DMS 273 (cell line): ENCODE measurements around the gene PSRC1.

Source experiments
- DNase-seq: peaks from one replicate; lab custom pipeline; 2025; ENCODE audit not compliant: unreplicated experiment; lab: John Stamatoyannopoulos, UW

Gene PSRC1

DNA sequence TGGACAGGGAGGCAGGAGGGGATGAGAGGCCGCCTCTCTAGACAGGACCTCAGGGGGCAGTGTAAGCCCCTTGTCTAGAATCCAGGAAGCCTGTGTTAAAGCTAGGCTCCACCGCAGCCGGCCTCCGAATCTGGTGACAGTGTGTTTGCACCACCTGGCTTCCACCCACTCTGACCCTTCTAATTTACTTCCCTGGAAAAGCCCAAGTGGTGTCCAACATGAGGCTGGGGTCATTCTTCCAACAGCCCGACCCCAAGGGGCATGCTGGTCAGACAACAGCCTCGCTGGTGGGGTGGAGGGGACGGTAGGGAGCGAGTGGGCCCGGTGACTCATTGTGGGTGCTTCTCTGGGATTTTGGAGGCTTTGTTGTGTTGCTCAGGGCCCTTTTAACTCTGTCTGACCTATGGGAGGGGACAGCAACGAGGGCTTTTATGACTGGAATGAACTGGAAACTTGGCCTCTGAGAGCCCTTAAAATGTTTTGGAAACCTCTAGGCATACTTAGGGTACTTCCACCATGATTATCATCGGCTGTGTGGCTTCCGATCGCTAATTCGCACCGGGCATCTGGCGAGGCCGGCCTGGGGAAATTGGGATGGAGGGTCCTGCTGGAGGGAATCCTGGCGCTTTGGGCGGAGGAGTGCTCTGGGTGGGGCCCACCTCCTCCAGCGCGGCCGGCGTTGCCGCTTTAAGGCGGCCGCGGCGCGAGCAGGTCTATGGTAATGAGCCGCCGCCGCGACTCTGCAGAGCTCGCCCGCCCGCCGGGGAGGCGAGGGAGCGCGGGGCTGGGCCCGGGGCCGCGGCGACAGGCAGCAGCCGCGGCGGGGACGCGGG, 33.9 kb downstream of the PSRC1 start, which contains the start of gene CELSR2:
CELSR2 (plus strand) TSS at position 743 of the 833 bp plus-strand sequence. CDS start 541 bp downstream, outside the sequence.
- peak; percentile 94 for DNase-seq

DNA sequence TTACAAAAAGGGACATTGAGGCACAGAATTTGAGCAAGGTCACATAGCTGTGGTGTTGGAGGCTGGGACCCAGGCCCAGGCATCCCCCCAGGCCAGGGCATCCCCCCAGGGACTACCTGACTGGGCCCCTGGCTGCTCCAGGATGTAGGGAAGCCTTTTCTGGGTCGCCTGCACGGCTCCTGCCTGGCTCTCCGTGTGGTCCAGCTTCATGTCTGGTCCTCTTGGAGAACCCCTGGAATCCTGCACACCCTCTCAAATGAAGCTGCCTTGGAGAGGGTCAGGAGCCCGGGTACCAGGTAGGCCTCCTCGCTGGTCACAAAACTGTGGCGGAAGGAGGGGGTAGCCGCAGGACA, 34.5 kb downstream of the PSRC1 start:
- no peak for DNase-seq

DNA sequence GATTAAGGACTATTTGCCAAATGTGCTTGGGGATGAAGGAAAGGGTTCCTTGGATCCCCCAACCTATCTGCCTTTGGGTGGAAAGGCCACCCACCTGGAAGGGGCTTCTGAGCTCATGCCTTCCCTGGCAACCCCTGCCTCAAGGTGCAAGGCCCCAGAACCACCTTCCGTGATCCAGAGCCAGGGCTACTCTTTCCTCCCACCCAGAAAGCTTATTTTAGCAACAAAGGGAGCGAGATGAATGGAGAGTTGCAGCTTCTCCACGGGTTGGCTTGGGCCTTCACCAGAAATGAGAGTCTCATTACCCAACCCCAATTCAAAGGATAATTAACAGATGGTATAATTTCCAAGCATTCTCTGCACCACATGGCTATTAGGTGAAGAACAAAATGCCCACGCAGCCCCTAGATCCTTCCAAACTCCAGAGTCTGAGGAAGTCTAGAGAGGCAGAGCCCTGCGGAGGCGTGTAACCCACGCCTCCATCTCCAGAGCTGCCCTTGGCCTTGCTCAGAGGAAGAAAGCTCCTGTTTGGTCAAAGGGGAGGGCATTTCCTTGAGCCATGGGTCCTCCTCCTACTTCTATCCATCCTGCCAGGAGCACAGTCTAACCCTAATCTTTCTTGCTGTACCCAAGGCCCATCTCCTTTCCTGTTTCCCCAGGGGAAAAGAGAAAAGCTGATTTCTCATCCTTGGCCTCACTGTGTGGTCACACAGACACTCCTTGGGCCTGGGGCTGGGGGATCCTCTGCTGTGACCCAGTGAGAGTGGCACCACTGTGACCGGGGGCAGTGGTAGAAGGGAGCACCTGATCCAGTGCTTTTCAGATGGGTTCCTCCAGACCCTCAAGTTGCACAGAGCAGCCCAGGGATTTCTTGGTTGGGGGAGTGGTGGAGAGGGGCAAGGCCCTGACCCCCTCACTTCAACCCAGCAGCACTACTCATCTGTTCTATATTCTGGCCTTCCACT, 35.3 kb downstream of the PSRC1 start:
- peak; percentile 37 for DNase-seq

DNA sequence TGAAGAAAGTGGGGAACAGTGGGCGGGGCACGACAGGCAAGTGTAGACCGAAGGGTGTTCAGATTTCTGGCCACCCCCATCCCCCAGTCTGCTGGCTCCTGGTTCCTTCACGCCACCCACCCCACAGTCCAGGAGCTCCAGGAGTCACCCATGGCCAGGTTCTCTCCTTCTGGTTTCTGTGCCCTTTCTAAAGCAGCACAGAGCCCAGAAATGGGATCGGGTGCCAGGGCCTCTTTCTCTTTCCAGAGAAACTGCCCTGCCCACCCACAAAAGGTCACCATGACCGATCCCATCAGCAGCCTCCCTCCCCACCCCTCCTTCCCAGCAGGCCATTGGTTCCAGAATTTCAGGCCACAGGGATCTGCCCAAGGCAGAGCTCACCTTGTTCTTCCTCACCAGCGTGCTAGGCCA, 36.8 kb downstream of the PSRC1 start:
- DNase-seq: no peak

DNA sequence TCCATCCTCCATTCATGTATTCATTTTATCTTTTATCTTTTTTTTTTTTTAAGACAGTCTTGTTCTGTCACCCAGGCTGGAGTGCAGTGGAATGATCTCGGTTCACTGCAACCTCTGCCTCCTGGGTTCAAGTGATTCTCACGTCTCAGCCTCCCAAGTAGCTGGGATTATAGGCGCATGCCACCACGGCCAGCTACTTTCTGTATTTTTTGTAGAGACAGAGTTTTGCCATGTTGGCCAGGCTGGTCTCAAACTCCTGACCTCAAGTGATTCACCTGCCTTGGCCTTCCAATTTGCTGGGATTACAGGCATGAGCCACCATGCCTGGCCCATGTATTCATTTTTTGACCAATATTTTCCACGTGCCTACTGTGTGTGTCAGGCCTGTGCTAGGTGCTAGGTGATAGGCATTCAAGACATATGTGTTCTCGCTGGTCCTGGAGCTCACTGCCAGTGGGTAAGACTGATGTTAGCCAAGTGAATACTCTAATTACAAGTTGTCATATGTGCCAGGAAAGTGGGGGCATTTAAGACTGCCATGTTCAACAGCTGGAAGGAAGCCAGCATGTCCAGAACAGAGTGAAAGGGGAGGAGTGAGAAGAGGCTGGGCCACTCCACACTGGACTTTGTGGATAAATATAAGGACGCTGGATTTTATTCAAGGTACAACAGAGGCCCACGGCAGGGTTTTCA, 38.9 kb downstream of the PSRC1 start:
- DNase-seq: peak; percentile 76

DNA sequence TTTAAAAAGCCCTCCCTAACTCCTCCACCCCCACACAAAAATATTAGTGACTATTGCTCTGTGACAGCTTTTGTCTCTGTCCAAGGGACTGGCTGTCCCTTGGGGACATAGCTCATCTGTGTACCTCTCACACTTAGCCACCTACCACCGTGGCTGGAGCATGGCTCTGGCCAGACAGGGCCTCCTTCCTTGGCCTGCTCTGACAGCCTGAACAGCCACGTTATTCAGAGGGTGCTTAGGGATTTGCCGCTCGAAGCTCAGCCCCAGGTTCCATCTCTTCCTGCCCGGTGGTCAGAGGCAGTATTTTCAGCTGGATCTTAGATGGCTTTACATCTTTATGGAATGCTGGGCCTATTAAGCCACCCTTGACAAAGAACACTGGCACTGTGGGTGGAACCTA, 39.7 kb downstream of the PSRC1 start:
- DNase-seq: no peak

DNA sequence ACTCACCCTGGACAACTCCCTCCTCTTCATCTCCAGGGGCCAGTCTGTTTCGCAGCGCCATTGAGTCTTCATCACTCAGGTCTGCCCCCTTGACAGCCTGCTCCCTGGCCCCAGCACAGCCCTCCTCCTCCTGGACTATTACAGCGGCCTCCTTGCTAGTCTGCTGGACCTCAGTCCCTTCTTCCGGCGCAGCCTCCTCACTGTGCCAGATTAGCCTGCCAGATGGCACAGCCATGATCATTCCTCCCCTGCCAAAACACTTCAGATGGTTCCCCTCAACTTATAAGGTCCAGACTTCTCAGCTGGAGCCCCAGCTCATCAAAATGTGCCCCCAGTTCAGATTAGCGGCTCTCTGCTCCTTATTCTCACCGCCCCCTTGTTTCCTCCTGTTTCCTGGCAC, 40.6 kb downstream of the PSRC1 start:
- peak; percentile 89 for DNase-seq

DNA sequence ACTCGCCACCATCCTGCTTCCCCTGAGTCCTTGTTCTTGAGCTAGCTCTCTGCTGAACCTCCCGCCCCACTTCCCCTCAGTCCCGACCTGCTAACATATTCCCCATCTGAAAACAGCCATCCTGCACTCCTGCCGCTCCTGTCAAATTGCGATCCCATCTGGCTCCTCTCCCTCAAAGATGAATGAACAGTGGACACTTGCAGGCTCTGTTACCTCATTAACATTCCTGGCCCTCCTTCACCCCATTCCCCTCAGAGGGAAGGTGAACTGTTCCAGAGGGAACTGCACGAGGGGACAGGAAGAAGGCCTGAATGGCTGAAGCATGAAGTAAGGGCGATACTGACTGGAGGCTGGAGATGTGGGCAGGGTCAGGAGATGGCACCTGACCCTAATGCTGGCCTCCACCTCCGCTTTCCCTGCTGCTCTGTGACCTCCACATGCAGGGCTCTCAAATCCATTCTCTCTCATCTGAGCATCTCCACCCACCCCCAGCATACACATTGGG, 41.1 kb downstream of the PSRC1 start:
- DNase-seq: peak; percentile 90

DNA sequence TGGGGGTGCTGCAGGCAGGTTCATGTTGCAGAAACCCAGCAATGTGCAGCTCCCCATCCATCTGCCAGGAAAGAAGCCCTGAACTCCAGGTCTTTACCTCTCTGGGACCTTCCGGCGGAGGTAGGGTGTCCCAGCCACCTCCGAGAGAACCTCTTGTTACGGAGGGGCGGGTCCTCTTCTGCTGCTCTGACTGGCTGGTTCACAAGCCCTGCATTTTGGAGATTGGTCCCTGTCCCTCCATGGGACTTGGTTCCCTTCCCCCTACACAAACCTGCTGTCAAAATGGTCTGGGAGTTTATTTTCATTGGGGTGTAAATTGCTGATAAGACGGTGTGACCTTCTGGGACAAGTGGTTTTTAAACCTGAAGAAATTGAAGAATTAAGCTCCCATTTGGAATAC, 41.6 kb downstream of the PSRC1 start:
- peak; percentile 78 for DNase-seq

DNA sequence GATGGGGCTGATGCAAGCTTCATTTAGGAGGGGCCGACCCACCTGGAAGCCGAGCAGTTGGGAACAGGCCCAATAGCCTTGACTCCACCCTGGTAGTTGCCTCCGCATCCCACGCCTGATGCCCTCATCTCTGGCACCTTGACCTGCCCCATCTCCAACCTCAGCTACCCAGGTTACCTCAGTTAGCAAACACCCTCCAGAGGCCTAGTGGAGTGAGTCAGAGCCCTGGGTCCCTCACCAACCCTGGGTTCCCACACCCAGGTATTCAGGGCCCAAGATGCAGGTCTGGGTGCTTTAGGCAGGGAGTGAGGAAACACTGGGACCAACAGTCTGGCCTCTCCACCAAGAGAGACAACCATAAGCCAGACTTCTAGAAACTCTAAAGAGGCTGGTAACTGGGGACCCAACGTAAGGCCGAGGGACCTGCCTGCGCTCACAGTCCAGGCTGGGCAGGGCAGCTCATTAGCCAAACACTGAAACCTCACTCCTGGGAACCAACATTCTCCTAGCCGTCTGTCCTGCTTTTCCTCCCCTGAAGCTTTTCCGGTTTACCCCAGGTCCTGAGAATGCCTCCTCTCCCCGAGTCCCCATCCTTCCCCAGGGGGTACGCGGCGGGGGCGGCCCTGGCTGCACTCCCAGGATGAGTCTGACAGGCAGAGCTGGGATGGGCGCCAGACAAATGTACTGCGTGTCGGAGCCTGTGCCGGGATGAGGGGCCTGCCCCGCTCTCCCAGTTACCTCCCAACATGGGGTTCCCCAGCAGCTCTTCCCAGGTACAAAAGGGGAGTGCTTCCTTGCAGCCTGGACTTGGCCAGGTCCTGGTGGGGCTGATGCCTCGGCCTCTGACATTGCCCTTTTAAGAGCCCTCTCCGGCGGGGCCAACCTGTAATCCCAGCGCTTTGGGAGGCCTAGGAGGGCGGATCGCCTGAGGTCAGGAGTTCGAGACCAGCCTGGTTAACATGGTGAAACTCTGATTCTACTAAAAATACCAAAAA, 42.5 kb downstream of the PSRC1 start:
- DNase-seq: peak; percentile 88

DNA sequence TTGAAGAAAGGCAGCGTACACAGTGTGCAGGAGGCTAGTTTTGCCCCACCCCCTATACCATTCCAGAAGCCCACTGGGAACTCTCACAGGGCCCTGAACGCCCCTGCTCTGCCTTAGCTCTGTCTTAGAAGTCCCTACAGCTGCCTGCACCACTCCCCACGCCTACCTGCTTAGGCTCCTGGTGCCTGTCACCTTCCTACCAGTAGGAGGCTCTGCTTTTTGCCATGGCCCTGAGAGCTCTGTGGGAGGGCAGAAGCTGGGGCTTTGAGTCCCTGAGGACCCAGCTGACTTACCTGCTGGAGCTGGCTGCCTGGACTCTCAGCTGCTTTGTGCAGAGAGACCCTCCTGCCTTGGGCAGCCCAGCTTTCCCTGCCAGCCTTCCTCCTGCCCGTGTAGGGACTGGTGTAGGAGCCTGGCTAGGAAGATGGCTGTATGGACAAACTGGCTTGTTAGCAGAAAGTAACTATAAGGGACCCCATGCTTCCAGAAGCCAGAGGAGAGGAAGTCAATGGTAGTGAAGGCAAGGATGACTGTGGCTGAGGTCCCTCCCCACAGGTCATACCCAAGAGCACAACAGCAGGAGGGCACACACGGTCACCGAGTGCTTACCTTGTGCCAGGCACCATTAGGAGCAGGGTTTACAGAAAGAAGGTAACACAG, 43.4 kb downstream of the PSRC1 start:
- DNase-seq: peak; percentile 82

DNA sequence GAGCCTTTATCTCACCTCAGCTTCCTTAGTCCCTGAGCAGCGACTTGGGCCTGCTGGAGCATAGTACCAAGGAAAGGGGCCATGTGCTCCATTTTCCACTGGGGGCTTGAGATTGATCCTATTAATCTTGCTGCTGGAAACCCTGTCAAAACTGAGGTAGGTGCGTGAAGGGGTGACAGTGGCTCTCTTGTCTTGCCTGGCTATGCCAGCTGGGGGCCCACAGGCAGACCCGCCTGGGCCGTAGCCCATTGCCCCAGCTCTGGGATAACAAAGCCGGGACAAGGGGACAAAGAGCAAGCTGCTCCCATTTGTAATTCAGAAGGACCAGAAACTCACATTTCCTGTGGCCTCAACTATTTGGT, 43.9 kb downstream of the PSRC1 start:
- no peak for DNase-seq

DNA sequence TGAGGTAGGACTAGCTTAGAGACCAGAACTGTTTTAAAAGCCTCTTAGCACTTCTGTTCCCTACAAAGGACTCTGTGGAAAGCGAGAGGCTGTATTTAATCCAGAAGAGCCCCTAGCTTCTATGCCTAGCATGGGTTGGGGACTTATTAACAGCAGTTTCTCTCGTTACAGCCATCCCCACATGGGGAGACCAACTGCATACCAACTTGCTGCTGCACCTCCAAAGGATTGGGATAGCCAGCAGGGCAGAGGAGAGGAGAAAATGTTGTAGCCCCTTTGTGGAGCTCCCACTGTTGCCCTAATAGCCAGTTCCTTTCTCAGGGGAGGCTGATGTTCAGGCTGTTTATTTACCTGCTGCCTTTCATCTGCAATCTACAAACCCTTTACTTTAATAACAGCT, 44.6 kb downstream of the PSRC1 start:
- DNase-seq: no peak

DNA sequence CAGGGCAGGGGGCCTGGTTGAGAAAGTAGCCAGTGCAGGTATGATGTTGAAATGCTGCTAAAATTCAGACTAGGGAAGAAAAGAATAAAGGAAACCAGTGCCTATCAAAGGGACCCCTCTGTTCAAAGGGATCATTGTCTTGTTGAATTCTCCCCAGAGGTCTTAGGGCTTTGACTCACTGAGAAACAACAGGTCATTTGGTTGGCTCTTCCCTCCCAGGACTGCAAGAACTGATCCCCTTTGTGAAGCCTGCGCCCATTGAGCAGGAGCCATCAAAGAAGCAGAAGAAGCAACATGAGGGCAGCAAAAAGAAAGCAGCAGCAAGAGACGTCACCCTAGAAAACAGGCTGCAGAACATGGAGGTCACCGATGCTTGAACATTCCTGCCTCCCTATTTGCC, 45.4 kb downstream of the PSRC1 start:
- DNase-seq: no peak

DNA sequence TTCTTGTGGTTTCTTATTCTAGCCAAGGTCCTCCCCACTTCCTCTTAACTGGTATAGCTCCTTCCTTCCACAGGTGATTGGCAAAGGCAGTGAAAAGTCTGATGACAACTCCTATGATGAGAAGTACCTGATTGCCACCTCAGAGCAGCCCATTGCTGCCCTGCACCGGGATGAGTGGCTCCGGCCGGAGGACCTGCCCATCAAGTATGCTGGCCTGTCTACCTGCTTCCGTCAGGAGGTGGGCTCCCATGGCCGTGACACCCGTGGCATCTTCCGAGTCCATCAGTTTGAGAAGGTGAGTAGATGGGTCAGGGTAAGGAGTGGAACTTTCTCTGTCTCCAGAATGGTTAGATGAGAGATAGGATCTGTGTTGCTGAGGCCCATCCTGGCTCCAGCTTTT, 47.8 kb downstream of the PSRC1 start:
- no peak for DNase-seq

DNA sequence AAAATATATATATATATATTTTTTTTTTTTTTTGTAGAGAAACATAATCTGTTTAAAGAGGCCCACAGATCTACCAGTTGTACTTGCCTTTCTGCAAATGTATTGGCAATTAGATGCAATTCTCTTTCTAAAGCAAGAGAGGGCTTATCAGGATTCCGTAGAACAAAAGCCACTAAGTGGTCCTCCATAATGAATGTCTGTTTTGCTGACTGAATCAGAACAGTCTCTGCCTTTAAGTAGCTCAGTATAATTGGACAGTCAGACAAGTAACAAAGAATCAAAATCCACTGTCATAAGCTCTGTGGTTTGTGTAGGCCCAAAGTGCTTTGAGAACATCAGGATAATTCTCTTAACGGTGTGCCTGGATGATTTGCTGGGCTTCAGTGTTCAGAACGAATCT, 51.9 kb downstream of the PSRC1 start:
- DNase-seq: no peak
